HG02571 (cell line): ENCODE results near the gene SGCA.

Source experiments
- ATAC-seq: cut with Tn5 transposase; IDR thresholded peaks from one replicate; pipeline ENCODE4 v1.9.1; 2021; ENCODE audit warnings: mild to moderate bottlenecking, moderate library complexity; ENCODE audit not compliant: unreplicated experiment

The SGCA gene

DNA sequence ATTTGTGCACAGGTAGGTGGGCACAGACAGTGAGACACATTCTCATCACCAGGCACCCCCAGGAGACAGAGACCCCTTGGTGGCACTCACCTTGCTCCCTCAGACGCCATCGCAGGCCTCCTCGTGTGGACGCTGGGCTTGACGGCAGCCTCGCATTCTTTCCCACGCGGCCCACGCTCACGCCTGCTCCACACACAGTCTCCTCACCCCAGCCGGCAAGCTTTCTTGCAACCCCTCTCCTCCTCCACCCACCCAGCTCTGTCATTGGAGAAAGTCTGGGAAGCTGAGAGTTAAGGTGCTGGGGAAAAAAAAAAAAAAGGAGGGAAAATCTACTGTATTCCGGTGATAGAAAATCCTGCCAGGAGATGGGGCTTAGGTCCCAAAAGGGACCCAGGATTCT is 14.8 kb downstream of the SGCA start:
- no peak for ATAC-seq

GRCh38 chr17:50181144-50181543 is 15.3 kb downstream of the SGCA start:
- no peak for ATAC-seq

GRCh38 chr17:50181591-50182560 is 16.1 kb downstream of the SGCA start:
- no peak for ATAC-seq

- no peak for ATAC-seq
These were observed 17.1 kb downstream of the SGCA start for GRCh38 chr17:50182783-50183420.

- no peak for ATAC-seq
These were observed 17.7 kb downstream of the SGCA start for GRCh38 chr17:50183421-50183994.

GRCh38 chr17:50184064-50184463 is 18.3 kb downstream of the SGCA start:
- no peak for ATAC-seq

DNA sequence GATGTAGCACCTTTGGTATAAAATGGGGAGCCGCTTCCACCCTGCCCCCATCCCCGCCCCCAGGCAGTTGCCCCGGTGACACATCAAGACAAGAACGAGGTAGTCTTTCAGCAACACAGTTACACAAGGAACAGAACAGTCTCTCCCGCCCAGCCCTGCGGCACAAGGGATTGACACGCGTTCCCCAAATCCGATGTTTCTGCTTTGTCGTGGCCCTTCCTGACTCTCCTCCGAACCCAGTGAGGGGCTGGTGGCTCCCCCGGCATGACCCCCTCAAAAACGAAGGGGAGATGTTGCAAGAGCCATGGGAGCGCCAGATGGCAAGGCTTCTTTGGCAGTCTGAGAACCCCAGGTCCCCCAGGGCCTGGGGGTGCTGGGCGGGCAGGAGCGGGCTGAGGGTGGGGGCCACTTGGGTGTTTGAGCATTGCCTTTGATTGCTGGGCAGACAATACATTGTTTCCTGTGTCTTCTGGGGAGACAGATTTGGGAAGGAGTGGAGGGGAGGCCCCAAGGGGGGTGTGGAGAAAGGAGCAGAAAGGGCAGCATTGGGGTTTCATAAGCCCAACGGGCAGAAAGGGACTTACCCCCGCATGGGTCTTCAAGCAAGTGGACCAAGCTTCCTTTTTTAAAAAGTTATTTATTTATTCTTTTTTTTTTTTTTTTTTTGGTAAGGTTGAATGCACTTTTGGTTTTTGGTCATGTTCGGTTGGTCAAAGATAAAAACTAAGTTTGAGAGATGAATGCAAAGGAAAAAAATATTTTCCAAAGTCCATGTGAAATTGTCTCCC is 19.0 kb downstream of the SGCA start:
- no peak for ATAC-seq

DNA sequence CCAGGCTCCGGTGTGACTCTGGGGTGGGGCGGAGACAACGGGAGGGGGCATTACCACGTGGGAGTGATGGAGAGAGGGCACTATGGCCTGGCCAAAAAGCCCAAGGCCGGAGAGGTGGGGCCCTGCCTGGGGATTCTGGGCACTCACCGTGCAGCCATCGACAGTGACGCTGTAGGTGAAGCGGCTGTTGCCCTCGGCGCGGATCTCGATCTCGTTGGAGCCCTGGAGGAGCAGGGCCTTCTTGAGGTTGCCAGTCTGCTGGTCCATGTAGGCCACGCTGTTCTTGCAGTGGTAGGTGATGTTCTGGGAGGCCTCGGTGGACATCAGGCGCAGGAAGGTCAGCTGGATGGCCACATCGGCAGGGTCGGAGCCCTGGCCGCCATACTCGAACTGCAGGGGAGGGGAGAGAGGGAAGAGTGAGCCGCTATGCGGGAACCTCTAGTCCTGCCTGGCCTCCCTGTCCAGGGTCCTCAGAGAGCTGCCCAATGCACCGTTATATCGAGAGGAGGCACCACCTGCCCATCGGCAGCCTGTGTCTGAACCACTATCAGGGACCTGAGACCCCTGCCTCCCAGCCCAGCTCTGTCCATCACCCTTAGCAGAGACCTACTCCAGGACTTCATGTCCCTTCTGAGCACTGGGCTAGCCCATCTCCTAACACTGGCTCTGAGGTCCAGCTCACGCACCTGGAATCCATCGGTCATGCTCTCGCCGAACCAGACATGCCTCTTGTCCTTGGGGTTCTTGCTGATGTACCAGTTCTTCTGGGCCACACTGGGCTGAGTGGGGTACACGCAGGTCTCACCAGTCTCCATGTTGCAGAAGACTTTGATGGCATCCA is 20.0 kb downstream of the SGCA start:
- no peak for ATAC-seq

DNA sequence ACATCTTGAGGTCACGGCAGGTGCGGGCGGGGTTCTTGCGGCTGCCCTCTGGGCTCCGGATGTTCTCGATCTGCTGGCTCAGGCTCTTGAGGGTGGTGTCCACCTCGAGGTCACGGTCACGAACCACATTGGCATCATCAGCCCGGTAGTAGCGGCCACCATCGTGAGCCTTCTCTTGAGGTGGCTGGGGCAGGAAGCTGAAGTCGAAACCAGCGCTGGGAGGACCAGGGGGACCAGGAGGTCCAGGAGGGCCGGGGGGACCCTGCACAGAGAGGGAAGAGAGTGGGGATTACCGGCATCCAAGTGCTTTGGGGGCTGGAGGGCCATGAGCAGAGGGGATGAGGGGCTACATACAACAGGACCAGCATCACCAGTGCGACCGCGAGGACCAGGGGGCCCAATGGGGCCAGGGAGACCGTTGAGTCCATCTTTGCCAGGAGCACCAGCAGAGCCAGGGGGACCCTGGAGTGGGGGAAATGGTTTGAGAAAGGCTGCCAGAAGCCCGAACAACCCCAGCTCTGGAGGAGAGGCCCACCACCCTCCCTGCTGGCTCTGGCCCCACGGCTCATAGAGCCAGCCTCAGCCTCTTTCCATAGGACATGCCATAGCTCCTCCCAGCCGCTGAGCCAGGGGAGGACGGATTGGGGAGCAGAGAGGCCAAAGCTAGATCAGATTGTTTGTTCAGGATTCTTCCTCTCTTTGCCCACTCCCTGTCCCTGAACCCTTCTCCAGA is 21.0 kb downstream of the SGCA start:
- ATAC-seq, result no peak

DNA sequence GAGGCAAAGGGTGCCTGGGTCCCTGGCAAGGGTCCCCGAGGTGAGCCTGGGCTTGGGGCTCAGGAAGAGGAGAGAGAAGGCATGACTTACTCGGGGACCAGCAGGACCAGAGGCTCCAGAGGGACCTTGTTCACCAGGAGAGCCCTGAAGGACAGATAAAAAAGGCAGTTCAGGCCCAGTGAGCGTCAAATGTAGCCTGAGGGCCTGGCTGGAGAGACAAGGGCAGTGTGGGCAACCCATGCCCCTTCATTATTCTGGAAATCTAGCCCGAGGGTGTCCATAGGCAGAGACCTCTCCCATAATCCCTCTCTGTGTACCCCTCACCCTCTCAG is 21.6 kb downstream of the SGCA start:
- no peak for ATAC-seq

- ATAC-seq, result no peak
These were observed 22.1 kb downstream of the SGCA start for GRCh38 chr17:50187751-50188530.

DNA sequence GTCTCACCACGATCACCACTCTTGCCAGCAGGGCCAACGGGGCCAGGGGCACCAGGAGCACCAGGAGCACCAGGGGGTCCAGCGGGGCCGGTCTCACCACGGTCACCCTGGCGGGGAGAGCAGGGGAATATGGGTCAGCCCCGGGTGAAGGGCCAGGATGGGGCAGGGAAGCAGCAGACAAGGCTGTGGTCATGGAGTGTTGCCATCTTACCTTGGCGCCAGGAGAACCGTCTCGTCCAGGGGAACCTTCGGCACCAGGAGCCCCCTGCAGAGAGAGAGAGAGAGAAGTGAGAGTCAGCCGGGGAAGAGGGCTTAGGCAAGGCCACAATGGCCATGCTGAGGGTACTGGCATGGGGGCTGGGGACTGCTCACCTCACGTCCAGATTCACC is 22.7 kb downstream of the SGCA start:
- ATAC-seq, result no peak

DNA sequence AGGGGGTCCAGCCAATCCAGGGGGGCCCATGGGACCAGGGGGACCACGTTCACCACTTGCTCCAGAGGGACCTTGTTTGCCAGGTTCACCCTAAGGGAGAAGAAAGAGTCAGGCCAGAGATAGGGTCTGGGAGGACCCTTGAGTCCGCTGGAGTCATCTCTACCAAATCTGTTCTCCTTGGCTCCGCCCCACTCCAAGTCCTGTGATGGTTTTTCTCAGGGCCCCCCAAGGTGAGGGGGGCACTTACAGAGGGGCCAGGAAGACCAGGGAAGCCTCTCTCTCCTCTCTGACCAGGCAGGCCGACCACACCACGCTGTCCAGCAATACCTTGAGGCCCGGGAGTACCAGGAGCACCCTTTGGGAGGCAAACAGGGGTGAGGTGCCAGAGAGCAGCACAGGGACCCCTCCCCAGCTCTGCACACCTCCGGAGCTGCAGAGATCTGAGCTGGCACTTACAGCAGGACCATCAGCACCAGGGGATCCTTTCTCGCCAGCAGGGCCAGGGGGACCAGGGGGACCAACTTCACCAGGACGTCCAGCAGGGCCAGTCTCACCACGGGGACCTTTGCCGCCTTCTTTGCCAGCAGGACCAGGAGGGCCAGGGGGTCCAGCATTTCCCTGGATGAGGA is 23.2 kb downstream of the SGCA start:
- no peak for ATAC-seq

DNA sequence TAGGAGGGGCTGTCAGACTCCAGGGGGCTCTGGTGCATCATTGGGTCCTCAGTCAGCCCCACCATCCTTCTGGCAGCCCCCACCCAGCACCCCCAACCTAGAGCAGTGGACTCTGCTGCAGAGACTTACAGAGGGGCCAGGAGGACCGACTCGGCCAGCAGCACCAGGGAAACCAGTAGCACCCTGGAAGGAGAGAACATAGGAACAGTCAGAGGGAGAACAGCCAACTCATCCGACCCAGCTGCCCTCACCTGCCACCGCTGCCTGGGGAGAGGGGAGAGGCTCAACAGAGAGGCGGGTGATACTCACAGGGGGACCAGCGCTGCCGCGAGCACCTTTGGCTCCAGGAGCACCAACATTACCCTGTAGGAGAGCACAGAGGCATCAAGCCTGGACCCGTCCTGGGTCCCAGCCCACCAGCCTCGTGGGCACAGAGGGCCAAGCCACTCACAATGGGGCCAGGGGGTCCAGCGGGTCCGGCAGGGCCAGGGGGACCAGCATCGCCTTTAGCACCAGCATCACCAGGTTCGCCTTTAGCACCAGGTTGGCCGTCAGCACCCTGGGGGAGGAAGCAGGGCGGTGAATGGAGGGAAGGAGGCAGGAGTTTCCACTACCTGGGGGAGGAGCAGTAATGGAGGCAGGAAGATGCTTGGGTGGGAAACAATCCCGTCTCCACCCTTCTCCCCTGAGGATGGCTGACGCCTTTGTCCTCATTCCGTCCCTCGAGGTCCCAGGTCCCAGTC is 23.9 kb downstream of the SGCA start:
- no peak for ATAC-seq

- no peak for ATAC-seq
These were observed 24.4 kb downstream of the SGCA start for GRCh38 chr17:50190293-50190602.

DNA sequence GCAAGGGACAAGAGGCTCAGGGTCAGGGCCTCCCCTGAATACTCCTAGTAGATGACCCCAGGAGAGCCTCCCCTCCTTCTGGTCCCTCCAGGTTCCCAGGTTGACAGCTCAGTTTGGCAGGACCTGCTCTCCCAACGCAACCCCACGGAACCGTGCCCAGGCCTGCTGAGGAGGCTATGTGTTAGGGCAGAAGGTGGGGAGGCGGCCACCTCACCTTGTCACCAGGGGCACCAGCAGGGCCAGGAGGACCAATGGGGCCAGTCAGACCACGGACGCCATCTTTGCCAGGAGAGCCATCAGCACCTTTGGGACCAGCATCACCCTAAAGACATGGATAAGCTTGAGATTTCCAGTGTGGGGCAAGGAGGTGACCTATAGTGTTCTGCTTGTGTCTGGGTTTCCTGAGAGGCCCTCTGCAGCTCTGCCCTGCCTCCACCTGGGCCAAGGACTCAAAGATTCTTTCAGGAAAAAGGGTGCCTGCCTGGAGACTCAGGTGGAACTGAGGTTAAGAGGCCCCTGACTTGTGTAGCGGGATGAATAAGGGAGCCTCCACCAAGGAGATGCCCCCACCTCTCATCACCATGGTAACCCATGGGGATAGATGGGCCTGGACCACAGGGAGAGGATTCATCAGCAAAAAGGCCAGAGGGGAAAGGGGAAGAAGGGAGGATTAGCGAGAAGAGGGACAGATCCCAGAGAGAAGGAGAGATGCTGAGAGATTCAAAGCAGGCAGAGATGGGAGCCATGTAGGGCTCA is 25.0 kb downstream of the SGCA start:
- ATAC-seq, result no peak
